Germinal center (tissue), 1 donor: Measurements from ENCODE around the gene NMT1.

ENCODE experiments used
- DNase-seq: peaks from one replicate; pipeline ENCODE4 v3.0.0; 2012; ENCODE audit warnings: mixed read lengths, low spot score

Gene NMT1

GRCh38 chr17:45150911-45151809 lies 90.0 kb downstream of the NMT1 start:
- DNase-seq: no peak

- DNase-seq: no peak
Measured at GRCh38 chr17:45155029-45155428, 93.9 kb downstream of the NMT1 start.

GRCh38 chr17:45155483-45155882 lies 94.4 kb downstream of the NMT1 start:
- DNase-seq: no peak

- DNase-seq: no peak
Measured at GRCh38 chr17:45156242-45156641, 95.1 kb downstream of the NMT1 start.
